Peyer's patch (tissue), 4 donors: ENCODE measurements around the gene LY6G6D. TPM values are rescaled to one million over a fixed set of nuclear protein-coding genes. Genes with fewer than 3 reads are reported as not detected.
A peak's percentile ranks its signal among the peaks of the same experiment; 100 is the strongest.

Experiments used
- DNase-seq, 3 donors: peaks; one replicate each; pipeline ENCODE4 v3.0.0-alpha.2; 2017 to 2019
- H3K27ac ChIP-seq, 4 donors: fragments of 200-600 bp; sonication (generic); one replicate each; pipeline ENCODE4 v1.5.1; 2016 to 2019
- H3K27me3 ChIP-seq, 2 donors: fragments of 200-600 bp; sonication (generic); one replicate each; pipeline ENCODE4 v1.5.1; 2019
- H3K36me3 ChIP-seq, 3 donors: fragments of 200-600 bp; sonication (generic); one replicate each; pipeline ENCODE4 v1.5.1; 2016 to 2019
- H3K4me1 ChIP-seq, 4 donors: fragments of 200-600 bp; sonication (generic); one replicate each; pipeline ENCODE4 v1.5.1; 2016 to 2019
- H3K4me3 ChIP-seq, 4 donors: fragments of 200-600 bp; sonication (generic); 1 replicate in 3 of 4; 2 replicates in 1 of 4; pipeline ENCODE4 v1.5.1; 2016 to 2019; ENCODE audit warnings: mild to moderate bottlenecking in 1 of 4
- H3K9me3 ChIP-seq, 4 donors: fragments of 200-600 bp; sonication (generic); one replicate each; pipeline ENCODE4 v1.5.1; 2016 to 2019; ENCODE audit warnings: mild to moderate bottlenecking in 1 of 4
- CTCF ChIP-seq, 6 experiments: fragments of 450-650 bp in 4 of 6; fragments of 200-600 bp in 2 of 6; sonication (generic) in 1 of 6; IDR thresholded peaks; one replicate each; pipeline ENCODE4 v1.5.1; 2017 to 2019; ENCODE audit warnings: antibody characterized with exemption in 6 of 6, mild to moderate bottlenecking in 3 of 6, moderate library complexity in 1 of 6
- POLR2A ChIP-seq, 2 donors: fragments of 450-650 bp; IDR thresholded peaks; one replicate each; pipeline ENCODE4 v1.5.1; 2017; ENCODE audit warnings: antibody characterized with exemption in 2 of 2, mild to moderate bottlenecking in 2 of 2, moderate library complexity in 2 of 2
- total RNA-seq, 4 donors: library from RNA; depleted of rRNA; stranded (reverse); fragments of >200 nt; gene quantifications; one replicate each; pipeline ENCODE4 v1.1.0, GENCODE V29; 2016

The LY6G6D gene
- total RNA-seq, 4 donors from 2014 or later = not detected

- Histone ChIP-seq H3K27ac (peak overlapping the region in 3 of 4 donors; percentile 93 to 96 (median 95)), H3K4me1 (peaks cover 3 to 61% (median 19%) of the 10 kb centered on the region in 4 donors), H3K36me3 (peaks cover 0 to 54% (median 0%) of the 10 kb centered on the region in 3 donors), H3K27me3 (no peaks in the 10 kb centered on the region), H3K4me3 (peak overlapping the region in 2 of 4 donors; percentile 68 to 86), H3K9me3 (no peaks in the 10 kb centered on the region)
- no peak for DNase-seq
- no peak for TF ChIP-seq POLR2A (IDR thresholded peaks at IDR 0.05)
These were observed 15.5 kb downstream of the LY6G6D start for GRCh38 chr6:31730631-31731086.

DNA sequence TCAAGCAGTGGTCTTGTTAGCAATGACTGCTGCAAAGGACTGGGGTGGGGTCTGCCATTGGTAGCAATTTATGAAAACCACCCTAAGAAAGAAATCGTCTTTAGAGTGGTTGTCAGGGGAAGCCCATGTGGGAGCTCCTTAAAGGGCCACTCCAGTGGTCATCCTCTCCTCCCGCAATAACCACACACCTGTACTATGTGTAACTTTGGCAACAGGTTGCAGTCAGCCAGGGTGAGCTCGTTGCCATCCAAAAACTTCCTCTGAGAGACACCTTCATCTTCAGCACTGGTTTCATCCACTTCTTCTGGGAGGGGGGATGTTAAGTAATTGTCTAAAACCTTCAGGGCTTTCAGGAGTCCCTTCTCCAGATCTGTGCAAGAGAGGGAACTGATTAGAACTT, 16.9 kb downstream of the LY6G6D start:
- no peaks in the 10 kb centered on the region for H3K27me3 ChIP-seq
- no peak for DNase-seq
- H3K9me3 ChIP-seq = no peaks in the 10 kb centered on the region
- no peak overlapping the region for H3K4me3 ChIP-seq
- peaks cover 0 to 45% (median 0%) of the 10 kb centered on the region in 3 donors for H3K36me3 ChIP-seq
- TF ChIP-seq CTCF (IDR thresholded peaks at IDR 0.05) = no peak
- TF ChIP-seq POLR2A (IDR thresholded peaks at IDR 0.05) = no peak
- H3K27ac ChIP-seq = no peak overlapping the region
- H3K4me1 ChIP-seq = peaks cover 7 to 63% (median 24%) of the 10 kb centered on the region in 4 donors

DNA sequence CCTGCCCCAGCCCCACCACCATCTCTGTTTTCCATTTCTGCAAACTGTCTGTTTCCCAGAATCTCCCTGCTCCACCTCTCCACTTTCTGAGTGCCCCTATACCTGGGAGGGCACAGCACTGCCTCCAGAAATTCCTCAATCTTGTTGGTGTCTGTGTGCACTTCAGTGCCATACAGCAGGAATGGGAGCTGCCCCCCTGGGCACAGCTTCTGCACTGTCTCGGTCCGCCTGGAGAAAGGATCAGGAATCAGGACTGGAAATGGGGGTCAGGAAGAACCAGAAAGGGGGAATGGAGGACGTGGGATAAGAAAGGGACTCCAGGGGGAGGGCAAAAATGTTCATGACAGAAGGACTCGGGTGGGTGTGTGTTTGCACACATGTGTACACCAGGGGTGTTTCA, 18.6 kb downstream of the LY6G6D start:
- H3K4me3 ChIP-seq = peak overlapping the region in 1 of 4 donors; percentile 81
- peaks cover 11 to 63% (median 30%) of the 10 kb centered on the region in 4 donors for H3K4me1 ChIP-seq
- no peak for DNase-seq
- no peaks in the 10 kb centered on the region for H3K9me3 ChIP-seq
- TF ChIP-seq CTCF (IDR thresholded peaks at IDR 0.05) (no peak), POLR2A (IDR thresholded peaks at IDR 0.05) (no peak)
- peaks cover 0 to 40% (median 0%) of the 10 kb centered on the region in 3 donors for H3K36me3 ChIP-seq
- peak overlapping the region; percentile 84 to 96 (median 94) for H3K27ac ChIP-seq
- H3K27me3 ChIP-seq = no peaks in the 10 kb centered on the region

DNA sequence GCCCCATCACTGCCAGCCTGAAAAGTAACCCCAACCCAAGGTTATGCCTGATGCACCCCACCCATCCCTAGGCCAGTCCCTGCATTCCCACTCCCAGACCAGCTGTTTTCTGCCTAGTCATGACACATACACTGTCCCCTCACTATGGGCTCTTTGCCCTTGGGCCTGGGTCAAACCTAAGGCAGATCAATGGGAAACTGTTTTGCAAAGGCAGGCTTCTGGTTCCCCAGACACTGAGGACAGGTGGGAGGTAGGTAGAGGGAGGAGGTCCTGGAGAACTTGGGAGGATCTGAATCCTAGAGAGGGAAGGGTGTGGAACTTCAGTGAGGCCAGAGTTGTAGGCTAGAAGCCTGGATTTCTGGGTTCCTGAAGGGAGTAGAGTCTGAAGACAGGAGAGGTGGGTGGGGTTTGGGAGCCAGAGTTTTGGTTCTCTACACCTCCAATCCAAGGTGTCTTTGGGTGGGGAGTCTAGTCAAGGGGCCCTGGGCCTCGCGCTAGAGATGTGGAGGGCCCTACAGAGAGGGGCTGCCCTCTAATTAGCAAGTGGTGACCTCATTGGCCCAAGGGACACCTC, 19.2 kb downstream of the LY6G6D start:
- DNase-seq = no peak
- H3K4me3 ChIP-seq = peak overlapping the region; percentile 49 to 81 (median 63)
- peaks cover 0 to 40% (median 0%) of the 10 kb centered on the region in 3 donors for H3K36me3 ChIP-seq
- H3K27me3 ChIP-seq = no peaks in the 10 kb centered on the region
- no peak for TF ChIP-seq POLR2A (IDR thresholded peaks at IDR 0.05)
- no peak for TF ChIP-seq CTCF (IDR thresholded peaks at IDR 0.05)
- H3K4me1 ChIP-seq = peaks cover 11 to 64% (median 31%) of the 10 kb centered on the region in 4 donors
- H3K27ac ChIP-seq = peak overlapping the region; percentile 84 to 96 (median 94)
- no peaks in the 10 kb centered on the region for H3K9me3 ChIP-seq

DNA sequence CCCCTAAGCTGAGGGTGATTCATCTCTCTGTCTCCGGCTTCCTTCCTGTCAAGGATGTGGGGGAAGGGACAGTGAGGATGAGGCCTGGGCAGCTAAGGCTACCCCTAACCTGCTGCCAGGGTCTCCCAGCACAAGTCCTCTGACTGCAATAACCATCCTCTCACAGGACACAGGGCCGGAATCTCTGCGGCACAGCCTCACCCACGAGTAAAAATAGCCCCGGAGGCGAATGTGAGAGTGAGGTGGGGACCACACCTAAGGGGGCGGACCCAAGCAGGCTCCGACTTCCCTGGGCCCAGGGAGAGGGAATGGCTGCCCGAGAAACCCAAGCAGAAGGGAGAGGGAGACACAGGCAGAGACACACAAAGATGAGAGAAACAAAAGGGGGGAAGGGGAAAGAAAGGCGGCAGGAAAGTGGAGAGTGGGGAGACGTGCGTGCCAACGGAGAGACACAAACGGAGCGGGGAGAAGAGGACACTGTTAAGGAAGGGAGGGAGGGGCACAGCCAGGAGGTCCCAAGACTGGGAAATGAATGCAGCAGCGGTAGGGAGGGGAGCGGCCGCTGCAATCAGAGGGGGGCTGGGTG, 19.8 kb downstream of the LY6G6D start:
- TF ChIP-seq CTCF (IDR thresholded peaks at IDR 0.05) = no peak
- peak in 1 of 2 donors; percentile 69 for TF ChIP-seq POLR2A (IDR thresholded peaks at IDR 0.05)
- no peaks in the 10 kb centered on the region for H3K27me3 ChIP-seq
- H3K36me3 ChIP-seq = peaks cover 0 to 40% (median 0%) of the 10 kb centered on the region in 3 donors
- no peaks in the 10 kb centered on the region for H3K9me3 ChIP-seq
- peak overlapping the region; percentile 84 to 96 (median 94) for H3K27ac ChIP-seq
- peak; percentile 73 to 84 (median 81) for DNase-seq
- H3K4me1 ChIP-seq = peaks cover 11 to 65% (median 33%) of the 10 kb centered on the region in 4 donors
- H3K4me3 ChIP-seq = peak overlapping the region; percentile 49 to 81 (median 63)
